Activated naive CD8-positive, alpha-beta T cell (primary cell): ENCODE measurements around the gene PSEN1.

Experiments used
- H3K27ac Mint-ChIP-seq: one replicate; pipeline ENCODE4 v1.8.0; 2021; ENCODE audit warnings: mixed read lengths
- H3K27me3 Mint-ChIP-seq: one replicate; pipeline ENCODE4 v1.8.0; 2021; ENCODE audit warnings: mixed read lengths
- H3K36me3 Mint-ChIP-seq: one replicate; pipeline ENCODE4 v1.8.0; 2021; ENCODE audit warnings: mixed read lengths
- H3K4me1 Mint-ChIP-seq: one replicate; pipeline ENCODE4 v1.8.0; 2021; ENCODE audit warnings: low read depth, mixed read lengths
- H3K4me3 Mint-ChIP-seq: one replicate; pipeline ENCODE4 v1.8.0; 2021; ENCODE audit warnings: mild to moderate bottlenecking, mixed read lengths
- H3K9me3 Mint-ChIP-seq: one replicate; pipeline ENCODE4 v1.8.0; 2021; ENCODE audit warnings: low read depth, mixed read lengths

PSEN1 gene

DNA sequence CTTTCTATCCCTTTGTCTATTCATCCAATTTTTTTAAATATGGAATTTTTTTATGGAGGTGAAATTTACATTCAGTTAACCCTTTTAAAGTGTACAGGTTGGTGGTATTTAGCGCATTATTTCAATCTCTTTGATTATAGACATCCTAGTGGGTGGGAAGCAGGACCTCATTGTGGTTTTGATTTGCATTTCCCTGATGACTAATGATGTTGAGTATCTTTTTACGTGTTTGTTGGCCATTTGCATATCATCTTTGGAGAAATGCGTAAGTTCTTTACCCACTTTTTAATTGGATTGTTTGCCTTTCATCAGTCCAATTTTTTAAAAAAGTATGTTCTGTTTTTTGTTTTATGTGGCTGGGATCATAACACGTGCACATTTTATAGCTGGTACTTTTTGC is 121.8 kb downstream of the PSEN1 start:
- peaks cover 4% of the 10 kb centered on the region for H3K4me1 Mint-ChIP-seq
- H3K36me3 Mint-ChIP-seq = no peaks in the 10 kb centered on the region
- no peaks in the 10 kb centered on the region for H3K27me3 Mint-ChIP-seq
- H3K4me3 Mint-ChIP-seq = no peak overlapping the region
- H3K27ac Mint-ChIP-seq = no peak overlapping the region
- no peaks in the 10 kb centered on the region for H3K9me3 Mint-ChIP-seq

DNA sequence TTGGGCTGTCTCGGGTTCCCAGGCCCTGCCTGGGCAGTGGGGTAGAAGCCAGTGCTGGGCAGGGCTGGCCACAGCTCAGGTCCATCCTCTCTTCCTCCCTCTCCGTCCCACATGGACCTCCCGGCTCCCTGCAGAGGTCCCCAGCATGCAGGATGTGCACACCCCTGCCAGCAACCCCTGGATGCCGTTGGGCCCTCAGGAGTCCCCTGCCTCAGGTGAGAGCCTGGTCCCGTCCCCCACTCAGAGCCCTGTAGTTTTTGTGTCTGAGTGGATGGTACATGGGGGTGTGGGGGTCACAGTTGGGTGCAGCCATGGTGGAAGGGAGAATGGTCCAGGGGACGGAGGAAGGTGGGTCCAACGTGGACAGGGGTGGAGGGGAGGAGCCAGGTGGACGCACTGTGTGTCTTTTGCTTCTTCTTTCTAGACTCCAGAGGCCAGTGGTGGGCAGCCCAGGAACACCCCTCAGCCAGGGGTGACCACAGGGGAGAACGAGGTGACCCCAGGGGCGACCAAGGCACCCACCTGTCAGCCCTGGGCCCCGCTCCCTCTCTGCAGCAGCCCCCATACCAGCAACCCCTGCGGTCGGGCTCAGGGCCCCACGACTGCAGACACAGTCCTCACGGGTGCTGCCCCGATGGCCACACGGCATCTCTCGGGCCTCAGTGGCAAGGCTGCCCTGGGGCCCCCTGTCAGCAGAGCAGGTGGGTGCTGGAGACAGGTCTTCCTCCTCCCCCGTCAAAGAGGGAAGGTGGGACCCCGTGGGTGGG is 122.7 kb downstream of the PSEN1 start:
- Mint-ChIP-seq H3K27me3 (no peaks in the 10 kb centered on the region), H3K27ac (no peak overlapping the region), H3K36me3 (no peaks in the 10 kb centered on the region), H3K9me3 (no peaks in the 10 kb centered on the region), H3K4me1 (peaks cover 4% of the 10 kb centered on the region), H3K4me3 (no peak overlapping the region)

DNA sequence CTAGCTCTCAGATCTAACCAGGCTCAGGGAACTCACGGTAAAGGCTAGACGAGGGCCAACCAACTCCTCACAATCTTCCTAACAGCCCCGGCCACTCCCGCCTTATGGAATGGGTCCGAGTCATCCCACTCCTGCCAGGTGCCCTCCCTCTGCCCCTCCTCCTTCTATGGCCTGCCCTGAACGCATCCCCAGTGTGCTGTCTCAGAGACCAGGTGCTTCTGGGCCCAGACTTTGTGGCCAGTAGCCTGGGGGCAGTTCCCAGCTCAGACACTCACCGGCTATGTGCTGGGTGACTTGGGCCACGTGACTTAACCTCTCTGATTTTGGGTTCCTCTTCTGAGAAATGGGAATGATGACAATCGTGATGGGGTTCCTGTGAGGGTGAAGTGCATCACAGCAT is 123.5 kb downstream of the PSEN1 start:
- H3K27ac Mint-ChIP-seq = no peak overlapping the region
- peaks cover 4% of the 10 kb centered on the region for H3K4me1 Mint-ChIP-seq
- no peak overlapping the region for H3K4me3 Mint-ChIP-seq
- no peaks in the 10 kb centered on the region for H3K9me3 Mint-ChIP-seq
- no peaks in the 10 kb centered on the region for H3K27me3 Mint-ChIP-seq
- no peaks in the 10 kb centered on the region for H3K36me3 Mint-ChIP-seq

DNA sequence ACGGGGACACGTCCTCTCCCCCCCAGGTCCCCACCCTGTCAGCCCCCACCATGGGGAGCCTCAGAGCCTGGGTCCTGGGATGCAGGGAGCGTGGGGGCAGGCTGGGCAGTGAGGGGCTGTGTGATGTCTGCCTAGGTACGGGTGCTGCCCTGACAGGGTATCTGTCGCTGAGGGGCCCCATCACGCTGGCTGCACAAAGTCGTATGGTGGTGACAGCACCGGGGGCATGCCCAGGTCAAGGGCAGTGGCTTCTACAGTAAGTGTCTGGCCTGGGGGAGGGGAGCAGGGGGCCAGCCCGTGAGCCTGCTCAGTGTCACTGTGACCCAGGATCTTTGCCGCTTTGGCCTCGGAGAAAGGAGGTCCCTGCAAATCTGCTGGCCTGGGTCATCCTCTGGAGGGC is 124.3 kb downstream of the PSEN1 start:
- Mint-ChIP-seq H3K27me3 (peaks cover 2% of the 10 kb centered on the region), H3K4me1 (peaks cover 4% of the 10 kb centered on the region), H3K4me3 (no peak overlapping the region), H3K27ac (no peak overlapping the region), H3K36me3 (no peaks in the 10 kb centered on the region), H3K9me3 (no peaks in the 10 kb centered on the region)

DNA sequence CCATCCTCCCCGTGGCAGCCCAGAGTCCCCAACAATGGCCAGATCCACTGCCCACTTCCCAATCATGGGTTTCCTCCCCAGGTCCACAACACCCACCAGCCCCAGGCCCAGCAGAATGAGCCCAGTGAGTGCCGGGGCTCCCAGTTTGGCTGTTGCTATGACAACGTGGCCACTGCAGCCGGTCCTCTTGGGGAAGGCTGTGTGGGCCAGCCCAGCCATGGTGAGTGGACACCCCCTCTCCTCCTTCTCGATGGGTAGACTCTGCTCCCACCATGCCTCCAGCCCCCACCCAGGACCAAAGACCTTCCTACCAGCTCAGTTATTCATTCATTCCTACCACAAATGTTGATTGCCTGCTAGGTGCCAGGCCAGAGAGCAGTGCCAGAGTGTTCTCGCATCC is 124.8 kb downstream of the PSEN1 start:
- Mint-ChIP-seq H3K27me3 (peaks cover 4% of the 10 kb centered on the region), H3K4me3 (no peak overlapping the region), H3K9me3 (no peaks in the 10 kb centered on the region), H3K4me1 (peaks cover 4% of the 10 kb centered on the region), H3K36me3 (no peaks in the 10 kb centered on the region), H3K27ac (no peak overlapping the region)

DNA sequence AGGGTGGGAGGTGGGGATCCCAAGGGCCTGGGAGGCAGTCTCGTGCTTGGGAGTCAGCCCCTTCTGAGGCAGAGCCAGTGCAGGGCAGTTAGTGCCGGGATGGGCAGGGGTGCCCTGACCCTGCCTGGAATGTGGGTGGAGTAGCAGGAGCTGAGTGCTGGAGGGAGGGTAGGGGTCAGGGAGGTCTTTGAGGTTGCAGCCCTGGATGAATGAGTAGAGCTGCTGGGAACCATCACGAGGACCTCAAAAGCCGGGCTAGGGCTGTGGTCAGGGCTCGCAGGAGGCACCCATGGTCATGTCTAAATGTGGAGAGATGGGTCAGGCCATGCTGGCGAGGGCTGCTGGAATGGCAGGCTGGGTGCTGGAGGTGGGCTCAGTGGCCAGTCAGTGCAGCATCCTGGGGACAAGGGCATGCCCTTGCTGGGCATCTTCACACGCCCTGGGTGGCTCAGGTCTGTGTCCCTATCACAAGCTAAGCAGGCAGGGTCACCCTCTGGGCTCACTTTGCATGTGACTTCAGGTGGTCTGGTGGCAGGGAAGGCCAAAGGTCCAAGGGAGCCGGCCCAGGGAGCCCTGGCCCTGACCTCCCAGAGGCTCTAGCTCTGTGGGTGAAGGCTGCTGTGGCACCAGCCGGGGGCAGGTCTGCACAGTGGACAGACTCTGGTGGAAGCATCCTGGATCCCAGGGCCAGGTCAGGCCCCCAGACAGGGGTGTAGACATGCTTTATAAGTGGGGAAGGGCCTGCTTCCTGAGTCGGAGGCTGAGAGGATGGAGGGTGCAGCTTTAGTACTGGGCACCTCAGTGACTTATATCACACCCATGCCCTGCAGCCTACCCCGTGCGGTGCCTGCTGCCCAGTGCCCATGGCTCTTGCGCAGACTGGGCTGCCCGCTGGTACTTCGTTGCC is 125.5 kb downstream of the PSEN1 start:
- Mint-ChIP-seq H3K27me3 (peaks cover 4% of the 10 kb centered on the region), H3K36me3 (no peaks in the 10 kb centered on the region), H3K27ac (no peak overlapping the region), H3K4me3 (no peak overlapping the region), H3K9me3 (no peaks in the 10 kb centered on the region), H3K4me1 (peaks cover 4% of the 10 kb centered on the region)

DNA sequence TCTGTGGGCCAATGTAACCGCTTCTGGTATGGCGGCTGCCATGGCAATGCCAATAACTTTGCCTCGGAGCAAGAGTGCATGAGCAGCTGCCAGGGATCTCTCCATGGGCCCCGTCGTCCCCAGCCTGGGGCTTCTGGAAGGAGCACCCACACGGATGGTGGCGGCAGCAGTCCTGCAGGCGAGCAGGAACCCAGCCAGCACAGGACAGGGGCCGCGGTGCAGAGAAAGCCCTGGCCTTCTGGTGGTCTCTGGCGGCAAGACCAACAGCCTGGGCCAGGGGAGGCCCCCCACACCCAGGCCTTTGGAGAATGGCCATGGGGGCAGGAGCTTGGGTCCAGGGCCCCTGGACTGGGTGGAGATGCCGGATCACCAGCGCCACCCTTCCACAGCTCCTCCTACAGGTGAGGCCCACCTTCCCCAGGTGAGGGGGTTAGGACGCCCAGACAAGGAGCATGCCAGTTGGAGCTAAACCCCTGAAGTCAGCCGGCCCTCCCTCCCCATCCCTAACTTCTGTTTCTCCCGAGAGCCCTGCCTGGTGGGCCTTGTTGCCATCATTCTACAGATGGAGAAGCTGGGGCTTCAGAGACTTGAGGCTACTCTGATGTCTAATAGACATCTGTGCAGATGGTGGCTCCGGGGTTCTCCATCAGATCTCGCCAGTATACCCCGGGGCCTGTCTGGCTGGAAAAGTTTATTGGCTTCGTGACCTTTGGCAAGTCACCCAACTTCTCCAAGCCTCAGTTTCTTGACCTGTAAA is 126.3 kb downstream of the PSEN1 start:
- H3K4me3 Mint-ChIP-seq = no peak overlapping the region
- no peak overlapping the region for H3K27ac Mint-ChIP-seq
- H3K9me3 Mint-ChIP-seq = no peaks in the 10 kb centered on the region
- H3K4me1 Mint-ChIP-seq = peaks cover 4% of the 10 kb centered on the region
- H3K27me3 Mint-ChIP-seq = peaks cover 4% of the 10 kb centered on the region
- H3K36me3 Mint-ChIP-seq = no peaks in the 10 kb centered on the region

DNA sequence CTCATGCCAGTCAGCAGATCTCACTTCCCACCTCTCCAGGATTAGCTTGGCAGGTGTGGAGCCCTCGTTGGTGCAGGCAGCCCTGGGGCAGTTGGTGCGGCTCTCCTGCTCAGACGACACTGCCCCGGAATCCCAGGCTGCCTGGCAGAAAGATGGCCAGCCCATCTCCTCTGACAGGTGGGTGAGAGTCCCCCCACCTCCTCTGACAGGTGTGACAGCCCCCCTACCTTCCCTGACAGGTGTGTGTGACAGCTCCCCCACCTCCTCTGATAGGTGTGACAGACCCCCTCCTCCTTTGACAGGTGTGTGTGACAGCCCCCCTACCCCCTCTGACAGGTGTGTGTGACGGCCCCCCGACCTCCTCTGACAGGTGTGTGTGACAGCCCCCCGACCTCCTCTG is 127.3 kb downstream of the PSEN1 start:
- Mint-ChIP-seq H3K27me3 (peaks cover 4% of the 10 kb centered on the region), H3K27ac (no peak overlapping the region), H3K36me3 (no peaks in the 10 kb centered on the region), H3K4me3 (no peak overlapping the region), H3K9me3 (no peaks in the 10 kb centered on the region), H3K4me1 (no peaks in the 10 kb centered on the region)

DNA sequence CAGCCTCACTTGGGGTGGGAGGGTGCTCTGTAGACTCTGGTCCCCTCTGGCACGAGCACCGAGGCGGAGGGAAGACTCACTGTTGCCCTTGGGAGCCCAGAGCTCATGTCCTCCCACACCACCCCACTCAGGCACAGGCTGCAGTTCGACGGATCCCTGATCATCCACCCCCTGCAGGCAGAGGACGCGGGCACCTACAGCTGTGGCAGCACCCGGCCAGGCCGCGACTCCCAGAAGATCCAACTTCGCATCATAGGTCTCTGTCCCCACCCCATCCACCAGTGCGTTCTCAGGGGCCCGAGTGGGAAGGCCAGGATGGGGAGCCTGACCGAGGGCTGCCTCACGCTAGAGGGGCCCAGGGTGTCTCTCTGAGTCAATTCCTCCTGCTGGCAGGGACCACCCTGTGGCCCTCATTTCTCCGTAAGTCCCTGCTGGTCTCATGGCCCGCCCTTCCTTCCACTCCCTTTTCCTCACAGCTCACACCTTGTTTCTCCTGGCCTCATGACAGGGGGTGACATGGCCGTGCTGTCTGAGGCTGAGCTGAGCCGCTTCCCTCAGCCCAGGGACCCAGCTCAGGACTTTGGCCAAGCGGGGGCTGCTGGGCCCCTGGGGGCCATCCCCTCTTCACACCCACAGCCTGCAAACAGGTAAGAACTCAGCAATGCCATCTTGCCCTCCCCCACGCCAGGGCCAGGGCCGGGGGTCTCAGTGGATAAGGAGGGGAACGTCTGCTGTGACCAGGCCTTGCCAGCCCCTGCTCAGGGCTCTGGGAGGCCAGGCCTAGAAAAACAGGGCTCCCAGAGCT is 128.0 kb downstream of the PSEN1 start:
- Mint-ChIP-seq H3K4me3 (no peak overlapping the region), H3K4me1 (peaks cover under 1% of the 10 kb centered on the region), H3K27me3 (peaks cover 7% of the 10 kb centered on the region), H3K36me3 (no peaks in the 10 kb centered on the region), H3K9me3 (no peaks in the 10 kb centered on the region), H3K27ac (no peak overlapping the region)

DNA sequence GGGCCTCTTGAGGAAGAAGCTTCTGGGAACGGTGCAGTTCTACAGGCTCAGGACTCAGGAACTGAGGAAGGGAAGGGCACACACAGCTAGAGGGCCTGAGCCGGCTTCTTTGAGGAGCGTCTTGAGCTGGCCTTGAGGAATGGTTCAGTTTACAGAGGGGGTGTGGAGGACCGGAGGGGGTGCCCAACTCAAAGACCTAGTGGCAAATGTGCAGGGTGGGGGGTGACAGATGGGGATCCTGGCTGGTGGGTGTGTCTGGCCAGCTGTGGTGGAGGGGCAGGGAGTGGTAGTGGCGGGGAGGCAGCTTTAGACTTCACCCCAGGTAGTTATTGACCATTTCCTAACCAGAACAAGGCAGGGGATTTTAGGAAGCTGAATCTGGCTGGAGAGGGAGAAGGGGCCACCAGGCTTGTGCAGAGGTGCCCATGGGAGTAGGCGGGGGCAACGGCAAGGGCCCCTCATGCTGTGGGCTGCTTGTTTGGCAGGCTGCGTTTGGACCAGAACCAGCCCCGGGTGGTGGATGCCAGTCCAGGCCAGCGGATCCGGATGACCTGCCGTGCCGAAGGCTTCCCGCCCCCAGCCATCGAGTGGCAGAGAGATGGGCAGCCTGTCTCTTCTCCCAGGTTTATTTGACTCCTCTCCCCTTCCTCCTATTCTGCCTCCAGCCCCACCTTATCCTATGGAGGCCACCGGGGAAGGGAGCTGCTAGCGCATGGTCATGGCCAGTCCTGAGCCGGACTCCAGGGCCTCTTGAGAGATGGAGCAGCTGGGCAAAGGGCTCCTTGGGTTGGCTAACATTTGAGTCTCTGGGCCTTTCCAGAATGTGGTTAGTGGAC is 128.8 kb downstream of the PSEN1 start:
- peaks cover 8% of the 10 kb centered on the region for H3K27me3 Mint-ChIP-seq
- H3K36me3 Mint-ChIP-seq = no peaks in the 10 kb centered on the region
- no peak overlapping the region for H3K4me3 Mint-ChIP-seq
- no peak overlapping the region for H3K27ac Mint-ChIP-seq
- no peaks in the 10 kb centered on the region for H3K9me3 Mint-ChIP-seq
- peaks cover 4% of the 10 kb centered on the region for H3K4me1 Mint-ChIP-seq

DNA sequence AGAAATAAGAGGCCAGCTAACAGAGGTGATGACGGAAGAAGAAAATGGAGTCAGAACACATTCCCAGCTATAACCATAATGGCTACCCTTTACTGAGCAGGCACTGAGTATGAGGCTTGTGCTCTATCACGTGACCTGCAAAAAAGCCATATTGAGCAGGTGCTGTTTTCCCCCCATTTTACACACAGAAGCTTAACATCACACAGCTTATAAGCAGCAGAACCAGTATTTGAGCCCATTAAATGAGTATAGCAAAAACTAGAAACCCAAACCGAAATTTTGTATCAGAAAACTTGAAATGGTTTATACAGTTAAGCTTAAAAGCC is 129.4 kb downstream of the PSEN1 start:
- Mint-ChIP-seq H3K27me3 (peaks cover 10% of the 10 kb centered on the region), H3K9me3 (no peaks in the 10 kb centered on the region), H3K4me1 (peaks cover 9% of the 10 kb centered on the region), H3K36me3 (no peaks in the 10 kb centered on the region), H3K27ac (no peak overlapping the region), H3K4me3 (no peak overlapping the region)

DNA sequence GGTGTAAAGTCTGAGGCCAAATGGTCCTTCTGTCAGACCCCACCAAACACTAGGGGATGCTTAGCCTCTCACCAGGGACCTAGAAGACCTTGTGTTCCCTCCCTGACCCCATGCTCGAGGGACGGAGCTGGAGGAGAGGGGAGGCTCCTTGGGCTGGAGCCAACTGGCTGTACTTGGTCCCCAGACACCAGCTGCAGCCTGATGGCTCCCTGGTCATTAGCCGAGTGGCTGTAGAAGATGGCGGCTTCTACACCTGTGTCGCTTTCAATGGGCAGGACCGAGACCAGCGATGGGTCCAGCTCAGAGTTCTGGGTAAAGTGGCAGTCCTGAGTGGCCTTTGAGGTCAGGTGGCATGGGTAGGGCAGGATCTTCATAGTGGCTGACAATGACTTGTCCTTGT is 130.0 kb downstream of the PSEN1 start:
- Mint-ChIP-seq H3K36me3 (no peaks in the 10 kb centered on the region), H3K9me3 (no peaks in the 10 kb centered on the region), H3K4me3 (no peak overlapping the region), H3K4me1 (peaks cover 12% of the 10 kb centered on the region), H3K27me3 (peaks cover 10% of the 10 kb centered on the region), H3K27ac (no peak overlapping the region)

DNA sequence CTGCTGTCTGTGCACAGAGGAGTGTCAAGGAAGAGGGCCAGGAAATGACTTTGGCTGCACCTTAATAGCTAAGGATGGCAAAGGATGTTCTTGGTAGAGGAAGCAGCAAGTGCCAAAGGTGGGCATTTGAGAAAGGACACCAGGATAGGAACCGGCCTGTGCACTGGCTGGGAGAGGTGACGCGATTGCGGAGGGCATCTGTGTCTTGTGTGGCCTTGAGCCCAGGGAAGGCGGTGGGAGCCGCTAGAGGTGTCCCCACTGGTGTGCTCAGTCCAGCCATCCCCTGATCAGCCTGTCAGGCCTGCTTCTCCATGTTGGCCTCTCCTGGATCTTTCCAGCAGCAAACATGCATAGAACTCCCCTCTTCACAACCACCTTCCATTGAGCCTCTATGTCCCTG is 131.2 kb downstream of the PSEN1 start:
- Mint-ChIP-seq H3K36me3 (no peaks in the 10 kb centered on the region), H3K27ac (no peak overlapping the region), H3K4me1 (peaks cover 12% of the 10 kb centered on the region), H3K9me3 (no peaks in the 10 kb centered on the region), H3K27me3 (peaks cover 10% of the 10 kb centered on the region), H3K4me3 (no peak overlapping the region)
